Mucosa of descending colon (tissue), 3 donors: ENCODE results near the gene C4orf17. TPM values are rescaled to one million over a fixed set of nuclear protein-coding genes. Genes with fewer than 3 reads are reported as not detected.

Source experiments
- ATAC-seq: fragments of 200-7000 bp; cut with Tn5 transposase; one replicate; pipeline ENCODE4 v1.9.1; 2020; ENCODE audit warnings: mild to moderate bottlenecking, moderate library complexity
- DNase-seq, 3 donors: peaks; one replicate each; pipeline ENCODE4 v3.0.0-alpha.2; 2020
- H3K36me3 ChIP-seq: fragments of 200-600 bp; one replicate; pipeline ENCODE4 v1.8.0; 2021; ENCODE audit warnings: low read depth, mild to moderate bottlenecking
- H3K4me1 ChIP-seq: fragments of 200-600 bp; one replicate; pipeline ENCODE4 v1.8.0; 2021; ENCODE audit warnings: low read depth, mild to moderate bottlenecking
- H3K4me3 ChIP-seq: fragments of 200-600 bp; one replicate; pipeline ENCODE4 v1.8.0; 2021; ENCODE audit warnings: mild to moderate bottlenecking
- H3K9me3 ChIP-seq: fragments of 200-600 bp; one replicate; pipeline ENCODE4 v1.8.0; 2021; ENCODE audit warnings: mild to moderate bottlenecking
- CTCF ChIP-seq: fragments of 200-600 bp; IDR thresholded peaks from one replicate; pipeline ENCODE4 v1.8.0; 2022; ENCODE audit warnings: antibody characterized with exemption, mild to moderate bottlenecking
- intact Hi-C, 2 donors: fragments of 100-400 bp; cut with DNase I in 1 of 2; cut with micrococcal nuclease in 1 of 2; formaldehyde crosslinking; loops; one replicate each; pipeline versions ENCODE4 v1.11.0 to v1.11.1; 2022; cut with DNase I, micrococcal nuclease
- total RNA-seq, 3 donors: library from RNA; stranded (reverse); fragmentation: NEBNext Ultra II Directional in 2 of 3; extraction: Animal tissue kit (Norgen Biotek cat#: 25700) in 2 of 3; gene quantifications; one replicate each; pipeline versions ENCODE4 v1.2.1 to v1.2.4, GENCODE V29; 2021 to 2023
- donor health status: DM: no; HTN: no; CAD: no; lungs with moderate emphysema.
- donor health status: DM: no; HTN: no; CAD: no.
- donor health status: DM: no; HTN: yes; CAD: no.

The C4orf17 gene
- total RNA-seq, 3 donors from 2014 or later = not detected

- Histone ChIP-seq H3K4me1 (peaks cover 12% of the 10 kb centered on the region), H3K4me3 (no peak overlapping the region)
- no peak for ATAC-seq
Observed at GRCh38 chr4:99585516-99585915, 74.7 kb downstream of the C4orf17 start.

GRCh38 chr4:99586322-99586721, 75.5 kb downstream of the C4orf17 start:
- H3K9me3 ChIP-seq = no peaks in the 10 kb centered on the region
- peak; percentile 24 for ATAC-seq
- no peaks in the 10 kb centered on the region for H3K36me3 ChIP-seq
- intact Hi-C loops = no loop called here
- no peak for TF ChIP-seq CTCF
- H3K4me1 ChIP-seq = peaks cover 12% of the 10 kb centered on the region
- DNase-seq = no peak
- no peak overlapping the region for H3K4me3 ChIP-seq

More at GRCh38 chr4:99585516-99585915, 74.7 kb downstream of the C4orf17 start:
- no peak for DNase-seq
- no peaks in the 10 kb centered on the region for H3K9me3 ChIP-seq
- H3K36me3 ChIP-seq = no peaks in the 10 kb centered on the region
- TF ChIP-seq CTCF = no peak
- intact Hi-C loops = no loop called here

- no peak overlapping the region for H3K4me3 ChIP-seq
- no peak for TF ChIP-seq CTCF
- no peaks in the 10 kb centered on the region for H3K36me3 ChIP-seq
- intact Hi-C loops = no loop called here
- ATAC-seq = peak; percentile 97
- H3K4me1 ChIP-seq = peaks cover 12% of the 10 kb centered on the region
- DNase-seq = peak in 1 of 3 donors; percentile 19
- H3K9me3 ChIP-seq = no peaks in the 10 kb centered on the region
Observed at GRCh38 chr4:99586797-99587196, 76.0 kb downstream of the C4orf17 start.

GRCh38 chr4:99587309-99587708, 76.5 kb downstream of the C4orf17 start:
- intact Hi-C loops = no loop called here
- Histone ChIP-seq H3K9me3 (no peaks in the 10 kb centered on the region), H3K4me1 (peaks cover 12% of the 10 kb centered on the region), H3K4me3 (no peak overlapping the region), H3K36me3 (no peaks in the 10 kb centered on the region)
- ATAC-seq = no peak
- no peak for TF ChIP-seq CTCF
- no peak for DNase-seq

- no peak overlapping the region for H3K4me3 ChIP-seq
- intact Hi-C loops = no loop called here
- peaks cover 12% of the 10 kb centered on the region for H3K4me1 ChIP-seq
- no peak for DNase-seq
- H3K36me3 ChIP-seq = no peaks in the 10 kb centered on the region
- H3K9me3 ChIP-seq = no peaks in the 10 kb centered on the region
- no peak for ATAC-seq
- no peak for TF ChIP-seq CTCF
Observed at GRCh38 chr4:99587803-99588202, 77.0 kb downstream of the C4orf17 start.

- no peaks in the 10 kb centered on the region for H3K36me3 ChIP-seq
- no peaks in the 10 kb centered on the region for H3K9me3 ChIP-seq
- intact Hi-C loops = no loop called here
- DNase-seq (peak in 1 of 3 donors; percentile 12), ATAC-seq (peak; percentile 79)
- no peaks in the 10 kb centered on the region for H3K4me1 ChIP-seq
- H3K4me3 ChIP-seq = no peak overlapping the region
- TF ChIP-seq CTCF = no peak
Observed at GRCh38 chr4:99591757-99592156, 80.9 kb downstream of the C4orf17 start.
